Stimulated activated CD8-positive, alpha-beta memory T cell treated with anti-CD3 and anti-CD28 coated beads, Interleukin-12 subunit alpha, Interleukin-12 subunit beta, amount 100 ng/mL, for 4 hours (primary cell): ENCODE results near the gene ABHD3.
"Not testable (repeated sequence)": the region's sequence is repeated elsewhere in the genome, so short reads cannot be mapped to it uniquely, and the experiment has no call there.

Experiments used
- DNase-seq: peaks from one replicate; pipeline ENCODE4 v3.0.0-alpha.2; 2020; ENCODE audit warnings: low read depth

The ABHD3 gene

GRCh38 chr18:21704603-21705364, at the start of gene ABHD3:
ABHD3 (minus strand) TSS chr18:21704774; CDS start chr18:21704665, 109 bp downstream.
- DNase-seq, result peak; percentile 86

- DNase-seq, result no peak
These were observed 43.5 kb upstream of the ABHD3 start for GRCh38 chr18:21747764-21748693.

- no peak for DNase-seq
These were observed 42.7 kb upstream of the ABHD3 start for GRCh38 chr18:21747268-21747667.

GRCh38 chr18:21745231-21745630, 40.7 kb upstream of the ABHD3 start:
- DNase-seq, result no peak

- no peak for DNase-seq
These were observed 38.7 kb upstream of the ABHD3 start for GRCh38 chr18:21743166-21743832.

- DNase-seq, result no peak
These were observed 37.7 kb upstream of the ABHD3 start for GRCh38 chr18:21742315-21742687.

GRCh38 chr18:21741562-21742314, 37.2 kb upstream of the ABHD3 start:
- DNase-seq, result no peak

GRCh38 chr18:21741312-21741561, 36.7 kb upstream of the ABHD3 start:
- DNase-seq, result no peak

GRCh38 chr18:21740538-21741311, 36.2 kb upstream of the ABHD3 start, which contains the start of gene MIB1:
MIB1 (plus strand) TSS chr18:21740792; CDS start chr18:21741584, 792 bp downstream.
- DNase-seq, result peak; percentile 99

GRCh38 chr18:21739604-21740537, 35.3 kb upstream of the ABHD3 start:
- no peak for DNase-seq

GRCh38 chr18:21736926-21737325, 32.4 kb upstream of the ABHD3 start:
- DNase-seq, result not testable (repeated sequence)

- peak; percentile 4 for DNase-seq
These were observed 31.0 kb upstream of the ABHD3 start for GRCh38 chr18:21735452-21736015.

- no peak for DNase-seq
These were observed 28.4 kb upstream of the ABHD3 start for GRCh38 chr18:21733011-21733410.

- no peak for DNase-seq
These were observed 23.1 kb upstream of the ABHD3 start for GRCh38 chr18:21727702-21728101.

GRCh38 chr18:21725201-21725600, 20.6 kb upstream of the ABHD3 start:
- no peak for DNase-seq

- DNase-seq, result no peak
These were observed 18.1 kb upstream of the ABHD3 start for GRCh38 chr18:21722687-21723086.

GRCh38 chr18:21714474-21714873, 9.9 kb upstream of the ABHD3 start:
- DNase-seq, result no peak

GRCh38 chr18:21707130-21707529, 2.6 kb upstream of the ABHD3 start:
- DNase-seq, result not testable (repeated sequence)

- no peak for DNase-seq
These were observed 1.9 kb upstream of the ABHD3 start for GRCh38 chr18:21706386-21706865.
